Fibroblast of lung (primary cell): ENCODE results near the gene INTS6. TPM values are rescaled to one million over a fixed set of nuclear protein-coding genes. Genes with fewer than 3 reads are reported as not detected.

ENCODE experiments used
- DNase-seq, 2 donors: peaks; one replicate each; pipeline versions ENCODE4 v3.0.0 to v3.0.0-alpha.2; 2010; ENCODE audit warnings: low read depth in 2 of 2
- H2AFZ ChIP-seq: 2 replicates; pipeline ENCODE4 v1.5.1; 2012; ENCODE audit warnings: low read length, control low read depth, inconsistent platforms
- H3K27ac ChIP-seq: 2 replicates; pipeline ENCODE4 v1.5.1; 2011; ENCODE audit warnings: low read length, control low read depth; ENCODE audit not compliant: insufficient read depth
- H3K27me3 ChIP-seq: 2 replicates; pipeline ENCODE4 v1.5.1; 2011; ENCODE audit warnings: mild to moderate bottlenecking, low read length; ENCODE audit not compliant: control insufficient read depth, insufficient read depth
- H3K36me3 ChIP-seq: 2 replicates; pipeline ENCODE4 v1.5.1; 2011; ENCODE audit warnings: low read length; ENCODE audit not compliant: control insufficient read depth, insufficient read depth
- H3K4me1 ChIP-seq: 2 replicates; pipeline ENCODE4 v1.5.1; 2011; ENCODE audit warnings: low read length; ENCODE audit not compliant: control insufficient read depth, insufficient read depth; ENCODE audit errors: extremely low read depth
- H3K4me2 ChIP-seq: 2 replicates; pipeline ENCODE4 v1.5.1; 2011; ENCODE audit warnings: low read length, control low read depth; ENCODE audit not compliant: insufficient read depth; ENCODE audit errors: extremely low read depth
- H3K4me3 ChIP-seq, 4 experiments: fragments of 200-600 bp in 1 of 4; sonication (generic) in 1 of 4; replicated peaks in 1 of 4; 2 replicates each; pipeline ENCODE4 v1.5.1; 2011 to 2016; ENCODE audit warnings: low read length in 4 of 4, low read depth in 3 of 4, mild to moderate bottlenecking in 3 of 4, control low read depth in 2 of 4, inconsistent platforms in 1 of 4, mixed read lengths in 1 of 4; ENCODE audit not compliant: insufficient read depth in 1 of 4; ENCODE audit errors: control extremely low read depth in 1 of 4
- H3K79me2 ChIP-seq: 2 replicates; pipeline ENCODE4 v1.5.1; 2012; ENCODE audit warnings: mild to moderate bottlenecking, low read length, inconsistent platforms; ENCODE audit not compliant: control insufficient read depth, insufficient read depth
- H3K9ac ChIP-seq: 2 replicates; pipeline ENCODE4 v1.5.1; 2011; ENCODE audit warnings: mild to moderate bottlenecking, low read length, control low read depth; ENCODE audit not compliant: insufficient read depth
- H3K9me3 ChIP-seq: 2 replicates; pipeline ENCODE4 v1.5.1; 2012; ENCODE audit warnings: low read depth, low read length; ENCODE audit not compliant: control insufficient read depth, insufficient read depth
- H4K20me1 ChIP-seq: 2 replicates; pipeline ENCODE4 v1.5.1; 2011; ENCODE audit warnings: low read length; ENCODE audit not compliant: control insufficient read depth, insufficient read depth; ENCODE audit errors: extremely low read depth
- EZH2 ChIP-seq: IDR thresholded peaks from 2 replicates; pipeline ENCODE4 v1.5.1; 2012; ENCODE audit warnings: low read length, control low read depth, mild to moderate bottlenecking; ENCODE audit errors: missing control alignments
- polyA plus RNA-seq, 2 donors: library from polyadenylated mRNA; depleted of rRNA in 1 of 2; stranded (reverse) in 1 of 2; unstranded in 1 of 2; fragments of >200 nt; gene quantifications; 2 replicates each; pipeline ENCODE4 v1.2.1, GENCODE V29; 2011 to 2012; ENCODE audit warnings: missing spikeins in 1 of 2
- total RNA-seq: library from RNA; depleted of rRNA; stranded (reverse); fragments of >200 nt; gene quantifications from 2 replicates; pipeline ENCODE4 v1.2.1, GENCODE V29; 2014
- TF ChIP-seq, protein P1 (sequence below), 2 donors: IDR thresholded peaks in 1 of 2; conservative IDR thresholded peaks in 1 of 2; 1 replicate in 1 of 2; 2 replicates in 1 of 2; pipeline ENCODE4 v1.5.1; 2011 to 2012; ENCODE audit warnings: low read length in 2 of 2, control low read depth in 1 of 2, inconsistent platforms in 1 of 2, low read depth in 1 of 2, mild to moderate bottlenecking in 1 of 2

Gene INTS6
- total and polyA plus RNA-seq, 2 donors (not counting 1 experiment from before 2014, with no cell fraction given), result 29.3 to 66.7 TPM

GRCh38 chr13:51318876-51319275 is 134.0 kb downstream of the INTS6 start:
- Histone ChIP-seq H3K36me3 (no peaks in the 10 kb centered on the region), H3K9ac (no peak overlapping the region), H3K4me1 (no peaks in the 10 kb centered on the region), H3K4me2 (no peak overlapping the region), H3K4me3 (no peak overlapping the region), H3K79me2 (no peaks in the 10 kb centered on the region), H3K27me3 (peaks cover 4% of the 10 kb centered on the region), H2AFZ (no peak overlapping the region), H4K20me1 (no peaks in the 10 kb centered on the region), H3K9me3 (no peaks in the 10 kb centered on the region), H3K27ac (no peak overlapping the region)
- no peak for TF ChIP-seq EZH2
- TF ChIP-seq, protein P1, sequence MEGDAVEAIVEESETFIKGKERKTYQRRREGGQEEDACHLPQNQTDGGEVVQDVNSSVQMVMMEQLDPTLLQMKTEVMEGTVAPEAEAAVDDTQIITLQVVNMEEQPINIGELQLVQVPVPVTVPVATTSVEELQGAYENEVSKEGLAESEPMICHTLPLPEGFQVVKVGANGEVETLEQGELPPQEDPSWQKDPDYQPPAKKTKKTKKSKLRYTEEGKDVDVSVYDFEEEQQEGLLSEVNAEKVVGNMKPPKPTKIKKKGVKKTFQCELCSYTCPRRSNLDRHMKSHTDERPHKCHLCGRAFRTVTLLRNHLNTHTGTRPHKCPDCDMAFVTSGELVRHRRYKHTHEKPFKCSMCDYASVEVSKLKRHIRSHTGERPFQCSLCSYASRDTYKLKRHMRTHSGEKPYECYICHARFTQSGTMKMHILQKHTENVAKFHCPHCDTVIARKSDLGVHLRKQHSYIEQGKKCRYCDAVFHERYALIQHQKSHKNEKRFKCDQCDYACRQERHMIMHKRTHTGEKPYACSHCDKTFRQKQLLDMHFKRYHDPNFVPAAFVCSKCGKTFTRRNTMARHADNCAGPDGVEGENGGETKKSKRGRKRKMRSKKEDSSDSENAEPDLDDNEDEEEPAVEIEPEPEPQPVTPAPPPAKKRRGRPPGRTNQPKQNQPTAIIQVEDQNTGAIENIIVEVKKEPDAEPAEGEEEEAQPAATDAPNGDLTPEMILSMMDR (conservative IDR thresholded peaks at IDR 0.05 in 1 of 2, IDR thresholded peaks at IDR 0.05 in 1 of 2; ENCODE audit: low read depth in 1 of 2, low read length in 2 of 2), result no peak
- no peak for DNase-seq

- Histone ChIP-seq H3K9me3 (no peaks in the 10 kb centered on the region), H3K4me1 (no peaks in the 10 kb centered on the region), H3K27me3 (peaks cover 3% of the 10 kb centered on the region), H4K20me1 (no peaks in the 10 kb centered on the region), H2AFZ (no peak overlapping the region), H3K36me3 (no peaks in the 10 kb centered on the region), H3K4me3 (no peak overlapping the region), H3K4me2 (no peak overlapping the region), H3K9ac (no peak overlapping the region), H3K79me2 (no peaks in the 10 kb centered on the region), H3K27ac (no peak overlapping the region)
- DNase-seq, result no peak
- no peak for TF ChIP-seq EZH2
- TF ChIP-seq, protein P1 (conservative IDR thresholded peaks at IDR 0.05 in 1 of 2, IDR thresholded peaks at IDR 0.05 in 1 of 2; ENCODE audit: low read depth in 1 of 2, low read length in 2 of 2), result no peak
Observed at GRCh38 chr13:51318015-51318414, 134.8 kb downstream of the INTS6 start.

DNA sequence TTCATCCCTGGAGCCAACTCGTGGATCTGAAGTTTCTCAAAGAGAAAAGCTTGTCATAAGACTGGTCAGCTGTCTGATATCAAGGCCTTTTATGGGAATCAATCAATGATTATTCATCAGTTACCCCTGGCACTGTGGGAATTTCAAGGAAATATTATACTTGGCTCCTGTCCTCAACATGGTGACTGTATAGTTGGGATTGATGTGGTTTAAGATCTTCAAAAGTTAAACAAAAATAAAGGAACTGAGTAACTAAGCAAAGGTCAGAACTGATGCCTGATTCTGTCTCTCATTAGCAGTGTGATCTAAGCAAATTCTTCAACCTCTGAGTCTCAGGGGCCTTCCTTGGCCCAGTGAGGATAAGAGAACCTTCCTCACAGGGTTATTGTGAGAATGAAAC is 135.6 kb downstream of the INTS6 start:
- H3K4me1 ChIP-seq, result no peaks in the 10 kb centered on the region
- no peaks in the 10 kb centered on the region for H3K9me3 ChIP-seq
- H3K79me2 ChIP-seq, result no peaks in the 10 kb centered on the region
- H3K9ac ChIP-seq, result no peak overlapping the region
- H3K27me3 ChIP-seq, result peaks cover 2% of the 10 kb centered on the region
- no peak overlapping the region for H3K4me2 ChIP-seq
- TF ChIP-seq, protein P1 (conservative IDR thresholded peaks at IDR 0.05 in 1 of 2, IDR thresholded peaks at IDR 0.05 in 1 of 2; ENCODE audit: low read depth in 1 of 2, low read length in 2 of 2), result no peak
- no peak for TF ChIP-seq EZH2
- H3K4me3 ChIP-seq, result no peak overlapping the region
- H2AFZ ChIP-seq, result no peak overlapping the region
- no peaks in the 10 kb centered on the region for H3K36me3 ChIP-seq
- peak; percentile 10 to 72 for DNase-seq
- no peaks in the 10 kb centered on the region for H4K20me1 ChIP-seq
- H3K27ac ChIP-seq, result no peak overlapping the region
